Measurements from ENCODE around the gene EHD2.
"Not testable (repeated sequence)": the region's sequence is repeated elsewhere in the genome, so short reads cannot be mapped to it uniquely, and the experiment has no call there.

The EHD2 gene

DNA sequence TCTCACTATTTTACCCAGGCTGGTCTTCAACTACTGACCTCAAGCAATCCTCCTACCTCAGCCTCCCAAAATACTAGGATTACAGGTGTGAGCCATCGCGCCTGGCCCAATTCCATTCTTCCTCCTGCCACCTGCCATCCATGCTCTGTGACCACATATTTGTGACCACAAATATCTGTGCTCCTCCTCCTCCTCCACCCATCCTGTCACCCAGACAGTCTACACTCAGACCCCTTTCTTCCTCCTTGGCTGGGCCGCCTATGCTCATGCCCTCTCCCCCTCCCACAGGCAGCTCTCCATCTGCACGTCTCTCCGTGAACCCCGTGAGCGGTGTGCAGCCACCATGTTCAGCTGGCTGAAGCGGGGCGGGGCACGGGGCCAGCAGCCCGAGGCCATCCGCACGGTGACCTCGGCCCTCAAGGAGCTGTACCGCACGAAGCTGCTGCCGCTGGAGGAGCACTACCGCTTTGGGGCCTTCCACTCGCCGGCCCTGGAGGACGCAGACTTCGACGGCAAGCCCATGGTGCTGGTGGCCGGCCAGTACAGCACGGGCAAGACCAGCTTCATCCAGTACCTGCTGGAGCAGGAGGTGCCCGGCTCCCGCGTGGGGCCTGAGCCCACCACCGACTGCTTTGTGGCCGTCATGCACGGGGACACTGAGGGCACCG lies 3.2 kb downstream of the EHD2 start:
- H3K4me3 ChIP-seq (ENCODE audit: low read depth, low read length) = no peak overlapping the region
- TF ChIP-seq, protein P1, sequence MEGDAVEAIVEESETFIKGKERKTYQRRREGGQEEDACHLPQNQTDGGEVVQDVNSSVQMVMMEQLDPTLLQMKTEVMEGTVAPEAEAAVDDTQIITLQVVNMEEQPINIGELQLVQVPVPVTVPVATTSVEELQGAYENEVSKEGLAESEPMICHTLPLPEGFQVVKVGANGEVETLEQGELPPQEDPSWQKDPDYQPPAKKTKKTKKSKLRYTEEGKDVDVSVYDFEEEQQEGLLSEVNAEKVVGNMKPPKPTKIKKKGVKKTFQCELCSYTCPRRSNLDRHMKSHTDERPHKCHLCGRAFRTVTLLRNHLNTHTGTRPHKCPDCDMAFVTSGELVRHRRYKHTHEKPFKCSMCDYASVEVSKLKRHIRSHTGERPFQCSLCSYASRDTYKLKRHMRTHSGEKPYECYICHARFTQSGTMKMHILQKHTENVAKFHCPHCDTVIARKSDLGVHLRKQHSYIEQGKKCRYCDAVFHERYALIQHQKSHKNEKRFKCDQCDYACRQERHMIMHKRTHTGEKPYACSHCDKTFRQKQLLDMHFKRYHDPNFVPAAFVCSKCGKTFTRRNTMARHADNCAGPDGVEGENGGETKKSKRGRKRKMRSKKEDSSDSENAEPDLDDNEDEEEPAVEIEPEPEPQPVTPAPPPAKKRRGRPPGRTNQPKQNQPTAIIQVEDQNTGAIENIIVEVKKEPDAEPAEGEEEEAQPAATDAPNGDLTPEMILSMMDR (IDR thresholded peaks at IDR 0.05; ENCODE audit: borderline replicate concordance, insufficient read depth, low read depth, low read length) = no peak

GRCh38 chr19:47718415-47719046 lies 5.3 kb downstream of the EHD2 start:
- not testable (repeated sequence) for H3K4me3 ChIP-seq (ENCODE audit: low read depth, low read length)

DNA sequence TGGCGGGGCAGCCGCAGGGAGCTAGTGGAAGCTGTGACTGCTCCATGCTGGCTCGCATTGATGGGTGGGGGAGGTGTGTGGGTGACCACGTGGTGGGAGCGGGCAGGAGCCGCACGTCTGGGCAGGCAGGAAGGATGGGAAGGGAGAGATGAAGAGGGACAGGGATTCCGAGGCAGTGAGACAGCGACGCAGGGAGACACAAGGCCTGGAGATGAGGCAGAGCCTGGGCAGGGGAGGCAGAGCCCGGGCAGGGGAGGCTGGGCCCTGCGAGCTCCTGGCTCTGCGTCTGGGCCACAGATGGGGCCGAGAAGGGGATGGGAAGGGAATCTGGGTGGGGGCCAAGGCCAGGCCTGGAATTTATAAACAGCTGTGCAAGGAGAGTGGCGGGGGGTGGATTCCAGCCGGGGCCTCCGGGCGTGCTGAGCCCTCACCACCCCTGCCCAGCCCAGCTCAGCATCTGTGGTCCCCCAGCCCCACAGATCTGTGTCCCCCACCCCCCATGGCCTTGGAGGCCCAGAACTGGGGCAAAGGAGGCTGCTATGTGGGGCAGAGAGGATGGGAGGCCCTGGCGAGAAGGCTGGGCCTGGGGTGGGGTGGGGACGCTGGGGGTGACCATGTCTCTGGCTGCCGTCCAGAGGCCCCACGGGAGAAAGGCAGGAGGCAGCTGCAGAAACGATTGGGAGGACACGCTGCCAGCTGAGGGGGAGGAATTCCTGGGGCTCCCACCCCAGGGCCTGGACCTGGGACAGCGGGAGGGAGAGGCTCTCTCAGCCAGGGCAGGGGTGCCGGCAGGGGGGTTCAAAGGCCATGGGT lies 6.0 kb downstream of the EHD2 start:
- H3K4me3 ChIP-seq (ENCODE audit: low read depth, low read length) = no peak overlapping the region

GRCh38 chr19:47720669-47721422 lies 7.6 kb downstream of the EHD2 start:
- TF ChIP-seq, protein P1 (IDR thresholded peaks at IDR 0.05; ENCODE audit: borderline replicate concordance, insufficient read depth, low read depth, low read length) = no peak
- H3K4me3 ChIP-seq (ENCODE audit: low read depth, low read length) = no peak overlapping the region

More for the DNA sequence above, 6.0 kb downstream of the EHD2 start:
- TF ChIP-seq, protein P1 (IDR thresholded peaks at IDR 0.05; ENCODE audit: borderline replicate concordance, insufficient read depth, low read depth, low read length) = no peak

DNA sequence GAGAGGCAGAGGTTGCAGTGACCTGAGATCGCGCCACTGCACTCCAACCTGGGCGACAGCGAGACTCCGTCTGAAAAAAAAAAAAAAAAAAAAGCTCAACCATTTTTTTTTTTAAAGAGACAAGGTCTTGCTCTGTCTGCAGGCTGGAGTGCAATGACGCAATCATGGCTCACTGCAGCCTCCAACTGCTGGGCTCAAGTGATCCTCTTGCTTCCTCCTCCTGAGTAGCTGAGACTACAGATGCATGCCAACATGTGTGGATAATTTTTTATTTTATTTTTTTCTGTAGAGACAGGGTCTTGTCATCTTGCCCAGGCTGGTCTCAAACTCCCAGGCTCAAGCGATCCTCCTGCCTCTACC lies 10.3 kb downstream of the EHD2 start:
- no peak overlapping the region for H3K4me3 ChIP-seq (ENCODE audit: low read depth, low read length)
- TF ChIP-seq, protein P1 (IDR thresholded peaks at IDR 0.05; ENCODE audit: borderline replicate concordance, insufficient read depth, low read depth, low read length) = no peak

GRCh38 chr19:47725759-47726401 lies 12.7 kb downstream of the EHD2 start:
- no peak overlapping the region for H3K4me3 ChIP-seq (ENCODE audit: low read depth, low read length)
- TF ChIP-seq, protein P1 (IDR thresholded peaks at IDR 0.05; ENCODE audit: borderline replicate concordance, insufficient read depth, low read depth, low read length) = no peak

- no peak overlapping the region for H3K4me3 ChIP-seq (ENCODE audit: low read depth, low read length)
- TF ChIP-seq, protein P1 (IDR thresholded peaks at IDR 0.05; ENCODE audit: borderline replicate concordance, insufficient read depth, low read depth, low read length) = no peak
Measured at GRCh38 chr19:47726467-47726866, 13.2 kb downstream of the EHD2 start.

DNA sequence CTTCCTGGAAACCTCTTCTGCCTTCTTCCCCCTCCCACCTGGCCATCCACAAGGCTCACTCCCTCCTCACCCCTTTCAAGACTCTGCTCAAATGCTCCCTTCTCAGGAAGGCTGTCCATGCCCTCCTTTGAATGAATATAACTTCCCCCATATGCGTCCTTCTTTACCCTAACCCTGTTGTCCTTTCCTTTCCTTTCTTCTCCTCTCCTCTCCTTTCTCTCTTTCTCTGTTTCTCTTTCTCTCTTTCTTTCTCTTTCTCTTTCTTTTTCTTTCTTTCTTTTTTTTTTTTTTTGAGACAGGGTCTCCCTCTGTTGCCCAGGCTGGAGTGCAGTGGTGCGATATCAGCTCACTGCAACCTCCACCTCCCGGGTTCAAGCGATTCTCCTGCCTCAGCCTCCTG lies 15.1 kb downstream of the EHD2 start:
- not testable (repeated sequence) for H3K4me3 ChIP-seq (ENCODE audit: low read depth, low read length)

Measured in GM12875 (cell line).